ENCODE results near the gene PTPRD. TPM values are rescaled to one million over a fixed set of nuclear protein-coding genes. Genes with fewer than 3 reads are reported as not detected.

PTPRD gene
- total RNA-seq, 4 donors from 2014 or later, result 0.78 to 11.7 (median 1.6) TPM

DNA sequence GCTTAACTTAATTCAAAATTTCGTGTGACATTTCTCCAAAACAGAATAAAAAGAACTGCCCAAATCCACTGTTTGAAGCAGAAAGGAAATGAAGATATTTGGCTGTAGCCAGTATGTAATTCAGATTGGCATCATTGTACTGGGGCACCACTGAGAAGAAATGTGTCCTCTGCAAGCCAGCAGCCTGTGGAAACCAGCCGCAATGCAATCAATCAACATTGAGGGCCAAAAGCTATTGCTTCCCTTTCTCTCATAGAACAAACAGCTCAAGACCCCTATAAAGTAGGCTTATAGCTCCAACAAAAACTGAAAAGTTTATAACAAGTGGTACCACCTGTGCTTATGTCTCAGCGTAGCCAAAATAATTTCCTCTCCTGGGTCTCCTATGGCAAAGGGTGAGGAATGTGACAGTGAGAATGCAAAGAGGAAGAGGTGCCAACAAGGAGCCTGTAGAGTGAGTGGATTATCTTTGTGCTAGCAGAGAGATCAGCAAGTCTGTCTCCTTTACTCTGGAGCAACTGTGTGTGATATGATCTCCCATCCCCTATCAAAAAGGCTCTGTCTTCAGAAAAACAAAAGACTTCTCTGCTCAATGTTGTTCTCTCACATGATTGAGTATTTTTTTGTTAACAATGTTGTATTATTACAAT is 1740.9 kb downstream of the PTPRD start:
- TF ChIP-seq POLR2A (IDR thresholded peaks at IDR 0.05), result no peak
- TF ChIP-seq, protein P1, sequence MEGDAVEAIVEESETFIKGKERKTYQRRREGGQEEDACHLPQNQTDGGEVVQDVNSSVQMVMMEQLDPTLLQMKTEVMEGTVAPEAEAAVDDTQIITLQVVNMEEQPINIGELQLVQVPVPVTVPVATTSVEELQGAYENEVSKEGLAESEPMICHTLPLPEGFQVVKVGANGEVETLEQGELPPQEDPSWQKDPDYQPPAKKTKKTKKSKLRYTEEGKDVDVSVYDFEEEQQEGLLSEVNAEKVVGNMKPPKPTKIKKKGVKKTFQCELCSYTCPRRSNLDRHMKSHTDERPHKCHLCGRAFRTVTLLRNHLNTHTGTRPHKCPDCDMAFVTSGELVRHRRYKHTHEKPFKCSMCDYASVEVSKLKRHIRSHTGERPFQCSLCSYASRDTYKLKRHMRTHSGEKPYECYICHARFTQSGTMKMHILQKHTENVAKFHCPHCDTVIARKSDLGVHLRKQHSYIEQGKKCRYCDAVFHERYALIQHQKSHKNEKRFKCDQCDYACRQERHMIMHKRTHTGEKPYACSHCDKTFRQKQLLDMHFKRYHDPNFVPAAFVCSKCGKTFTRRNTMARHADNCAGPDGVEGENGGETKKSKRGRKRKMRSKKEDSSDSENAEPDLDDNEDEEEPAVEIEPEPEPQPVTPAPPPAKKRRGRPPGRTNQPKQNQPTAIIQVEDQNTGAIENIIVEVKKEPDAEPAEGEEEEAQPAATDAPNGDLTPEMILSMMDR (IDR thresholded peaks at IDR 0.05 in 4 of 5, conservative IDR thresholded peaks at IDR 0.05 in 1 of 5), result no peak
- DNase-seq (no peak), ATAC-seq (no peak)
- Histone ChIP-seq H3K36me3 (no peaks in the 10 kb centered on the region), H3K4me1 (peaks cover 0 to 9% of the 10 kb centered on the region in 2 donors), H3K9me3 (no peaks in the 10 kb centered on the region), H3K4me3 (no peak overlapping the region), H3K27me3 (no peaks in the 10 kb centered on the region), H3K27ac (no peak overlapping the region)
- in situ Hi-C loops (cut with MboI; ENCODE audit: low sequenced_read_pairs in 4 of 4) (no loop called here), intact Hi-C loops (cut with DNase I; ENCODE audit: low total_unique reads) (no loop called here)

DNA sequence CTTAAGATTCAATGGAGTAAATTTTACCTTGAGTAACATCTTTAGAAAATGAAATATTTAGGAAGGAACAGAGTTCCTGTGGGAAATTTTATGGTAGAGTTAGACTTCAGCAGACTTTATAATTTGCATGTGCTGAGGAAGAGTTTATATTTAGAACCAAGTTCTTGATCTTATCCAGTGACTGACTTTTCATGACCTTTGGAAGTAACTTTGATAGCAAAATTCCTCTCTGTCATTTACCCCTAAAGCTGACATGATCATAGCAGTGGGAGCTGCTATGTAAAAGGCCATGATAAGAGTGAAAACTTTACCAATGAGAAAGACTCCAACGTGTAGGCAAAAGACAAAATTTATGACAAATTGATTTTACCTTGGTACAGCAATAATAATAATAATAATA is 1741.4 kb downstream of the PTPRD start:
- no peak for ATAC-seq
- no peak for DNase-seq
- TF ChIP-seq POLR2A (IDR thresholded peaks at IDR 0.05), result no peak
- TF ChIP-seq, protein P1 (IDR thresholded peaks at IDR 0.05 in 4 of 5, conservative IDR thresholded peaks at IDR 0.05 in 1 of 5), result no peak
- Histone ChIP-seq H3K27me3 (no peaks in the 10 kb centered on the region), H3K36me3 (no peaks in the 10 kb centered on the region), H3K4me3 (no peak overlapping the region), H3K9me3 (no peaks in the 10 kb centered on the region), H3K27ac (no peak overlapping the region), H3K4me1 (peaks cover 0 to 9% of the 10 kb centered on the region in 2 donors)
- intact Hi-C loops (cut with DNase I; ENCODE audit: low total_unique reads) (no loop called here), in situ Hi-C loops (cut with MboI; ENCODE audit: low sequenced_read_pairs in 4 of 4) (no loop called here)

DNA sequence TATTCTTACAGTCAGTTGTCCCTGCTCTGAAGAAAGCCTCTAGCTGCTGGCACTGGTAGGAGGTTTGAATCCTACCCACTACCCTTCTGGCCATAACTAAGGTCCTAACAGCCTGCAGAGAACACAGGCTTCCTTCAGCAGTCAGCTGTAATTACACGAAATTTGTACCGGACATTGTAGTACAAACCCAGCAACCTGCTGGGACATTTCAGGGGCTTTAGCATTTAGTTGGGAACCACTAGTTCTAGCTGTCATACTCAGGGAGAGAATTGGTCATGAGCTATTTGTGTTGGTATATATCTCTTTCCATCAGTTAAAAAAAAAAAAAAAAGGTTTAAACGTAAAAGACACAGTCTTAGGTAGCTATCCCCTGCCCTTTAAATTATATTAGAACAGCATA is 1743.0 kb downstream of the PTPRD start:
- TF ChIP-seq POLR2A (IDR thresholded peaks at IDR 0.05), result no peak
- TF ChIP-seq, protein P1 (IDR thresholded peaks at IDR 0.05 in 4 of 5, conservative IDR thresholded peaks at IDR 0.05 in 1 of 5), result no peak
- Histone ChIP-seq H3K4me3 (no peak overlapping the region), H3K9me3 (no peaks in the 10 kb centered on the region), H3K27me3 (no peaks in the 10 kb centered on the region), H3K36me3 (no peaks in the 10 kb centered on the region), H3K4me1 (peaks cover 0 to 9% of the 10 kb centered on the region in 2 donors), H3K27ac (no peak overlapping the region)
- DNase-seq, result no peak
- in situ Hi-C loops (cut with MboI; ENCODE audit: low sequenced_read_pairs in 4 of 4), result no loop called here
- ATAC-seq, result no peak
- intact Hi-C loops (cut with DNase I; ENCODE audit: low total_unique reads), result no loop called here

DNA sequence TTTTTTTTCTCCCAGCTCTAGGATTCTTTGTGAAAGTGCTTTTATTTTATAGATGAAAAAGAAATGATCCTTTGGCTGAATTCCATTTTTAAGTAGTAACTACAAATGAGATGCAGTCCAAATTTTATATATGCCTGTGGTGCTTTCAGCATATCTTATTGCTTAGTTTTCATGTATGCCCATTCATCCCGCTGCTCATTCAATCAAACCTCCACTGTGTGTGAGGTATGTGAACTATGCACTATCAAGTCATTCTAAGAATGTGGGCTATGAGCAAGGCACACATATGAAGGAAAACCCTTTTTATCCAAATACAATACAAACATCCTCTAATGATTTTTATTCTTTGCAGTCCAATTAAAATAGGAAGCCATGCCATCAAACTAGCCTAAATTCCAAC is 1744.2 kb downstream of the PTPRD start:
- ATAC-seq, result no peak
- H3K9me3 ChIP-seq, result no peaks in the 10 kb centered on the region
- peaks cover 0 to 9% of the 10 kb centered on the region in 2 donors for H3K4me1 ChIP-seq
- DNase-seq, result no peak
- intact Hi-C loops (cut with DNase I; ENCODE audit: low total_unique reads), result no loop called here
- no peak overlapping the region for H3K4me3 ChIP-seq
- no peaks in the 10 kb centered on the region for H3K36me3 ChIP-seq
- no peak for TF ChIP-seq POLR2A (IDR thresholded peaks at IDR 0.05)
- TF ChIP-seq, protein P1 (IDR thresholded peaks at IDR 0.05 in 4 of 5, conservative IDR thresholded peaks at IDR 0.05 in 1 of 5), result no peak
- no peaks in the 10 kb centered on the region for H3K27me3 ChIP-seq
- no peak overlapping the region for H3K27ac ChIP-seq
- in situ Hi-C loops (cut with MboI; ENCODE audit: low sequenced_read_pairs in 4 of 4), result no loop called here

GRCh38 chr9:8867148-8867547 is 1745.7 kb downstream of the PTPRD start:
- Histone ChIP-seq H3K4me1 (peaks cover 0 to 9% of the 10 kb centered on the region in 2 donors), H3K9me3 (no peaks in the 10 kb centered on the region), H3K36me3 (no peaks in the 10 kb centered on the region), H3K27me3 (no peaks in the 10 kb centered on the region), H3K4me3 (no peak overlapping the region), H3K27ac (no peak overlapping the region)
- TF ChIP-seq, protein P1 (IDR thresholded peaks at IDR 0.05 in 4 of 5, conservative IDR thresholded peaks at IDR 0.05 in 1 of 5), result no peak
- TF ChIP-seq POLR2A (IDR thresholded peaks at IDR 0.05), result no peak
- ATAC-seq (no peak), DNase-seq (no peak)
- intact Hi-C loops (cut with DNase I; ENCODE audit: low total_unique reads) (no loop called here), in situ Hi-C loops (cut with MboI; ENCODE audit: low sequenced_read_pairs in 4 of 4) (no loop called here)
